OCI-LY7 (cell line): ENCODE results near the gene TLE4. TPM values are rescaled to one million over a fixed set of nuclear protein-coding genes. Genes with fewer than 3 reads are reported as not detected.

Source experiments
- BruUV-seq: library from RNA; stranded (reverse); fragments of 400-500 nt; replicated peaks from 2 replicates; lab custom pipeline; 2021; lab: Mats Ljungman, UMichigan
- CTCF ChIA-PET: fragments of 300-600 bp; sonication (Branson Sonifier 250); formaldehyde crosslinking; loops from one replicate; lab custom pipeline; 2022; ENCODE audit warnings: antibody characterized with exemption; ENCODE audit not compliant: unreplicated experiment; lab: Charles Lee
- POLR2A ChIA-PET: fragments of 300-600 bp; sonication (Branson Sonifier 250); formaldehyde crosslinking; loops from one replicate; lab custom pipeline; 2022; ENCODE audit warnings: antibody characterized with exemption; lab: Charles Lee
- DNase-seq: peaks from one replicate; pipeline ENCODE4 v3.0.0-alpha.2; 2015; ENCODE audit warnings: low spot score
- H2AFZ ChIP-seq: fragments of 200-600 bp; sonication (generic), shearing (Covaris generic); 2 replicates; pipeline ENCODE4 v1.6.1; 2014; ENCODE audit warnings: mild to moderate bottlenecking, antibody characterized with exemption, low read length, moderate library complexity
- H3K27ac ChIP-seq: fragments of 200-600 bp; sonication (generic); 2 replicates; pipeline ENCODE4 v1.5.1; 2014; ENCODE audit warnings: mixed run types, low read depth, mild to moderate bottlenecking, moderate library complexity, low read length, inconsistent platforms; ENCODE audit not compliant: poor library complexity, severe bottlenecking
- H3K36me3 ChIP-seq: fragments of 200-600 bp; sonication (generic); 2 replicates; pipeline ENCODE4 v1.6.1; 2014; ENCODE audit warnings: mild to moderate bottlenecking, antibody characterized with exemption, low read length, moderate library complexity, mixed read lengths; ENCODE audit not compliant: insufficient read depth
- H3K4me1 ChIP-seq: fragments of 200-600 bp; sonication (generic); 2 replicates; pipeline ENCODE4 v1.5.1; 2014; ENCODE audit warnings: mild to moderate bottlenecking, low read length; ENCODE audit not compliant: insufficient read depth, poor library complexity, severe bottlenecking
- H3K4me2 ChIP-seq: fragments of 200-600 bp; sonication (generic); 2 replicates; pipeline ENCODE4 v1.6.1; 2014; ENCODE audit warnings: mild to moderate bottlenecking, low read length
- H3K4me3 ChIP-seq: fragments of 200-600 bp; sonication (generic); 2 replicates; pipeline ENCODE4 v1.5.1; 2014; ENCODE audit warnings: mild to moderate bottlenecking, low read depth, low read length; ENCODE audit not compliant: poor library complexity, severe bottlenecking
- H3K79me2 ChIP-seq: fragments of 200-600 bp; sonication (generic); 2 replicates; pipeline ENCODE4 v1.6.1; 2016; ENCODE audit warnings: low read depth, mild to moderate bottlenecking, low read length, moderate library complexity, mixed read lengths; ENCODE audit not compliant: insufficient read depth
- H3K9me2 ChIP-seq: fragments of 200-600 bp; sonication (generic); 2 replicates; pipeline ENCODE4 v1.6.1; 2016; ENCODE audit warnings: mild to moderate bottlenecking, low read length, mixed read lengths; ENCODE audit not compliant: insufficient read depth
- H3K9me3 ChIP-seq: fragments of 200-600 bp; sonication (generic); 2 replicates; pipeline ENCODE4 v1.6.1; 2014; ENCODE audit warnings: mild to moderate bottlenecking, mixed run types, low read length, mixed read lengths
- H4K20me1 ChIP-seq: fragments of 200-600 bp; sonication (generic); 2 replicates; pipeline ENCODE4 v1.6.1; 2014; ENCODE audit warnings: mild to moderate bottlenecking, antibody characterized with exemption, low read length, moderate library complexity, mixed read lengths; ENCODE audit not compliant: insufficient read depth
- EZH2phosphoT487 ChIP-seq: fragments of 200-600 bp; sonication (generic); IDR thresholded peaks from 2 replicates; pipeline ENCODE4 v1.6.1; 2018; ENCODE audit warnings: low read depth, borderline replicate concordance, mild to moderate bottlenecking, mixed run types, antibody characterized with exemption, low read length, moderate library complexity, mixed read lengths
- intact Hi-C: fragments of 100-400 bp; cut with micrococcal nuclease; formaldehyde crosslinking; loops from one replicate; pipeline ENCODE4 v1.10.0; 2022; ENCODE audit not compliant: unreplicated experiment
- total RNA-seq, 2 experiments: library from RNA; depleted of rRNA in 1 of 2; stranded (reverse); fragments of >200 nt in 1 of 2; shearing (Covaris generic) in 1 of 2; gene quantifications; 2 replicates each; pipeline ENCODE4 v1.2.3, GENCODE V29; 2014 to 2022
- TF ChIP-seq, protein P1 (sequence below): fragments of 200-600 bp; sonication (generic); conservative IDR thresholded peaks from 2 replicates; pipeline ENCODE4 v1.5.1; 2014; ENCODE audit warnings: mild to moderate bottlenecking, antibody characterized with exemption, low read length, moderate library complexity, mixed read lengths

TLE4 gene
- total RNA-seq, 2 experiments from 2014 or later: 36.7 to 41.7 TPM

DNA sequence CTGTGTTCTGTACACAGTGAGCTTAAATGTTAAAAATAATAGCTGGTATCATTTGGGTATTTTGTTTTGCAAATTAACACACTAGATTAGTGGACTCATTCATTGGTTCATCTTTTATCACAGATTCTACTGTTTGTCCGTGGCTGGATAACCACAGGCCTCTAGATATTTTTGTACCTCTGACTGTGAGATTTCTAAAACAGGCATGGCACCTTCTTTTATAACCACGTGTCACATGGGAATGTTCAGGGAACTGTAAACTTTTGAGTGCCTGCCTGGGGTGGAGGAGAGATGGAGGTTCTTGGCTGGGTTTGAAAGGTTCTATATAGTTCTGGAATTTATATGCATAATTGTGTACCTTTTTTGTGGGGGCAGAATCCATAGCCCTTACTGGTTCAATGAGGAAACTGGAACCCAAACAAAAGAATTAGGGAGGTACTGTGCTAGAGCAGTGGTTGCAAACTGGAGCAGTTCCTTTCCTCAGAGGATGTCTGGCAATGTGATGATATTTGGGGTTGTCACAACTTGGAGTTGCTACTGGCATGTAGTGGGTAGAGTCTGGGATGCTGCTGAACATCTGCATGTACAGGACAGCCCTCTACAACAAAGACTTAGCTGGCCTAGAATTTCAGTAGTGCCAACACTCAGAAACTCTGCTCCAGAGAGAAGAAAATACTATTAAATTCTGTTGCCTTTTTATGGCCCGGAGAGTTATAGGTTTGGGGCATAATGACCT, 16.9 kb downstream of the TLE4 start:
- Histone ChIP-seq H3K4me1 (no peaks in the 10 kb centered on the region), H2AFZ (no peak overlapping the region), H3K9me2 (no peaks in the 10 kb centered on the region), H3K79me2 (no peaks in the 10 kb centered on the region), H4K20me1 (no peaks in the 10 kb centered on the region; the same call in 1 of the 2 replicates), H3K36me3 (peaks cover 17% of the 10 kb centered on the region), H3K4me2 (no peak overlapping the region), H3K27ac (no peak overlapping the region), H3K4me3 (no peak overlapping the region), H3K9me3 (no peaks in the 10 kb centered on the region)
- no peak for DNase-seq
- intact Hi-C loops: no loop called here
- CTCF ChIA-PET: interaction anchor here (0.5 kb wide), 1 partner anchor 1569 kb away, joined by 3 read pairs; no protein-coding TSS in a partner anchor
- TF ChIP-seq EZH2phosphoT487: no peak
- TF ChIP-seq, protein P1, sequence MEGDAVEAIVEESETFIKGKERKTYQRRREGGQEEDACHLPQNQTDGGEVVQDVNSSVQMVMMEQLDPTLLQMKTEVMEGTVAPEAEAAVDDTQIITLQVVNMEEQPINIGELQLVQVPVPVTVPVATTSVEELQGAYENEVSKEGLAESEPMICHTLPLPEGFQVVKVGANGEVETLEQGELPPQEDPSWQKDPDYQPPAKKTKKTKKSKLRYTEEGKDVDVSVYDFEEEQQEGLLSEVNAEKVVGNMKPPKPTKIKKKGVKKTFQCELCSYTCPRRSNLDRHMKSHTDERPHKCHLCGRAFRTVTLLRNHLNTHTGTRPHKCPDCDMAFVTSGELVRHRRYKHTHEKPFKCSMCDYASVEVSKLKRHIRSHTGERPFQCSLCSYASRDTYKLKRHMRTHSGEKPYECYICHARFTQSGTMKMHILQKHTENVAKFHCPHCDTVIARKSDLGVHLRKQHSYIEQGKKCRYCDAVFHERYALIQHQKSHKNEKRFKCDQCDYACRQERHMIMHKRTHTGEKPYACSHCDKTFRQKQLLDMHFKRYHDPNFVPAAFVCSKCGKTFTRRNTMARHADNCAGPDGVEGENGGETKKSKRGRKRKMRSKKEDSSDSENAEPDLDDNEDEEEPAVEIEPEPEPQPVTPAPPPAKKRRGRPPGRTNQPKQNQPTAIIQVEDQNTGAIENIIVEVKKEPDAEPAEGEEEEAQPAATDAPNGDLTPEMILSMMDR: no peak
- POLR2A ChIA-PET: no interaction called here
- no TSS peak for BruUV-seq

DNA sequence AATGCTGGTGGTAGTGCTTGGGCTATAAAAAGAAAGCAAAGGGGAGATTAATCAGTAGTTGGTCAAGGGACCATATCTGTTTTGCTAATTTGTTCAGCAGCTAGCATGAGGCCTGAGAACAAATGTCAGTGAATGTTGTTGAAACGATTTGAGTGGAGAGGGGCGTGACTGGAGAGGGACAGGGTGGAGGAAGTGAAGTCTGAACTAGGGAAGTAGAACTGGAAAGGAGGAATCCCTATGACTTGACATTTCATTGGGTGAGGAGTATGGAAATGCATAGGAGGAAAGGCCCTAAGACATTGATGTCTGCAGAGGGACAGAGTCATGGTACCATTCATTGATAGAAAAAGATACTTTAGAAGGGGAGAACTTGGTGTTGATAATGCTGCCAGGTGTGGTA, 19.7 kb downstream of the TLE4 start:
- TF ChIP-seq, protein P1: no peak
- no peak for TF ChIP-seq EZH2phosphoT487
- CTCF ChIA-PET: no interaction called here
- POLR2A ChIA-PET: no interaction called here

More for the DNA sequence above, 19.7 kb downstream of the TLE4 start:
- Histone ChIP-seq H3K27ac (no peak overlapping the region), H2AFZ (no peak overlapping the region), H3K79me2 (no peaks in the 10 kb centered on the region), H3K4me2 (no peak overlapping the region), H3K4me3 (no peak overlapping the region), H3K36me3 (peaks cover 17% of the 10 kb centered on the region), H3K4me1 (no peaks in the 10 kb centered on the region), H3K9me3 (no peaks in the 10 kb centered on the region), H3K9me2 (no peaks in the 10 kb centered on the region), H4K20me1 (no peaks in the 10 kb centered on the region; the same call in 1 of the 2 replicates)
- no TSS peak for BruUV-seq
- intact Hi-C loops: no loop called here
- DNase-seq: no peak
